Activated CD8-positive, alpha-beta memory T cell treated with anti-CD3 and anti-CD28 coated beads, Interleukin-2, amount 10 ng/mL, durations not matched to agents 7 days and 5 days (primary cell): ENCODE data around the gene ATP6V1G1. TPM values are rescaled to one million over a fixed set of nuclear protein-coding genes. Genes with fewer than 3 reads are reported as not detected.
A peak's percentile ranks its signal among the peaks of the same experiment; 100 is the strongest.
"Not testable (repeated sequence)": the region's sequence is repeated elsewhere in the genome, so short reads cannot be mapped to it uniquely, and the experiment has no call there.

ENCODE experiments used
- ATAC-seq: fragments of 150-1000 bp; cut with Tn5 transposase; one replicate; pipeline ENCODE4 v1.10.0; 2021; ENCODE audit warnings: moderate library complexity
- CTCF ChIA-PET: fragments of 350-600 bp; sonication (Branson Sonifier 250); formaldehyde crosslinking; loops from one replicate; lab custom pipeline; 2021; ENCODE audit warnings: antibody characterized with exemption; lab: Charles Lee
- DNase-seq: peaks from one replicate; pipeline ENCODE4 v3.0.0-alpha.2; 2020
- H3K27ac Mint-ChIP-seq: one replicate; pipeline ENCODE4 v1.8.0; 2021; ENCODE audit warnings: mild to moderate bottlenecking, mixed read lengths
- H3K27me3 Mint-ChIP-seq: one replicate; pipeline ENCODE4 v1.8.0; 2021; ENCODE audit warnings: mixed read lengths
- H3K36me3 Mint-ChIP-seq: one replicate; pipeline ENCODE4 v1.8.0; 2021; ENCODE audit warnings: mild to moderate bottlenecking, mixed read lengths
- H3K4me1 Mint-ChIP-seq: one replicate; pipeline ENCODE4 v1.8.0; 2021; ENCODE audit warnings: mixed read lengths
- H3K4me3 Mint-ChIP-seq: one replicate; pipeline ENCODE4 v1.8.0; 2021; ENCODE audit warnings: mild to moderate bottlenecking, moderate library complexity, mixed read lengths
- H3K9me3 Mint-ChIP-seq: one replicate; pipeline ENCODE4 v1.8.0; 2022; ENCODE audit warnings: low read depth, mixed read lengths
- total RNA-seq, 2 experiments: library from RNA; stranded (reverse); gene quantifications; one replicate each; pipeline ENCODE4 v1.2.3, GENCODE V29; 2021

The ATP6V1G1 gene
- total RNA-seq, 2 experiments from 2014 or later = 62.4 to 66.7 TPM

- no peaks in the 10 kb centered on the region for H3K9me3 Mint-ChIP-seq
- H3K27me3 Mint-ChIP-seq = no peaks in the 10 kb centered on the region
- no peak for ATAC-seq
- H3K36me3 Mint-ChIP-seq = peaks cover 28% of the 10 kb centered on the region
- no peak for DNase-seq
- CTCF ChIA-PET = interaction anchor here (0.6 to 8.8 kb wide), 4 partner anchors 14 to 184 kb away, joined by 3 to 119 read pairs (median 16); no protein-coding TSS in a partner anchor
- peak overlapping the region; percentile 96 for H3K27ac Mint-ChIP-seq
- H3K4me1 Mint-ChIP-seq = peaks cover 56% of the 10 kb centered on the region
- peak overlapping the region; percentile 96 for H3K4me3 Mint-ChIP-seq
Observed at GRCh38 chr9:114588651-114589526, 1.3 kb downstream of the ATP6V1G1 start.

GRCh38 chr9:114590328-114590727 is 2.8 kb downstream of the ATP6V1G1 start:
- ATAC-seq (no peak), DNase-seq (no peak)
- CTCF ChIA-PET = interaction anchor here (0.8 to 8.8 kb wide), 4 partner anchors 9 to 185 kb away, joined by 3 to 119 read pairs (median 13); no protein-coding TSS in a partner anchor
- H3K36me3 Mint-ChIP-seq = peaks cover 40% of the 10 kb centered on the region
- no peak overlapping the region for H3K4me3 Mint-ChIP-seq
- peaks cover 58% of the 10 kb centered on the region for H3K4me1 Mint-ChIP-seq
- no peaks in the 10 kb centered on the region for H3K27me3 Mint-ChIP-seq
- H3K9me3 Mint-ChIP-seq = no peaks in the 10 kb centered on the region
- peak overlapping the region; percentile 43 for H3K27ac Mint-ChIP-seq

GRCh38 chr9:114591291-114591787 is 3.8 kb downstream of the ATP6V1G1 start:
- Mint-ChIP-seq H3K27me3 (no peaks in the 10 kb centered on the region), H3K4me3 (peak overlapping the region; percentile 68), H3K36me3 (peaks cover 46% of the 10 kb centered on the region), H3K4me1 (peaks cover 64% of the 10 kb centered on the region), H3K27ac (peak overlapping the region; percentile 89), H3K9me3 (no peaks in the 10 kb centered on the region)
- ATAC-seq = no peak
- DNase-seq = no peak
- CTCF ChIA-PET = interaction anchor here (0.5 to 8.8 kb wide), 15 partner anchors 8 to 1137 kb away, joined by 3 to 119 read pairs (median 4); partner anchors contain the start of gene TMEM268

GRCh38 chr9:114591849-114592248 is 4.3 kb downstream of the ATP6V1G1 start:
- no peaks in the 10 kb centered on the region for H3K27me3 Mint-ChIP-seq
- DNase-seq (no peak), ATAC-seq (no peak)
- peaks cover 66% of the 10 kb centered on the region for H3K4me1 Mint-ChIP-seq
- peaks cover 51% of the 10 kb centered on the region for H3K36me3 Mint-ChIP-seq
- no peaks in the 10 kb centered on the region for H3K9me3 Mint-ChIP-seq
- CTCF ChIA-PET = interaction anchor here (0.7 to 8.8 kb wide), 25 partner anchors 14 to 440 kb away, joined by 3 to 119 read pairs (median 4); partner anchors contain the start of gene TMEM268
- peak overlapping the region; percentile 68 for H3K4me3 Mint-ChIP-seq
- H3K27ac Mint-ChIP-seq = peak overlapping the region; percentile 89

- Mint-ChIP-seq H3K36me3 (peaks cover 54% of the 10 kb centered on the region), H3K4me3 (peak overlapping the region; percentile 68), H3K27ac (peak overlapping the region; percentile 89), H3K9me3 (no peaks in the 10 kb centered on the region), H3K27me3 (no peaks in the 10 kb centered on the region), H3K4me1 (peaks cover 61% of the 10 kb centered on the region)
- ATAC-seq (peak; percentile 58), DNase-seq (peak; percentile 84)
- CTCF ChIA-PET = interaction anchor here (0.7 to 8.8 kb wide), 27 partner anchors 13 to 440 kb away, joined by 3 to 119 read pairs (median 4); partner anchors contain the start of gene TMEM268
Observed at GRCh38 chr9:114592356-114592755, 4.8 kb downstream of the ATP6V1G1 start.

- Mint-ChIP-seq H3K36me3 (peaks cover 61% of the 10 kb centered on the region), H3K27ac (no peak overlapping the region), H3K4me1 (peaks cover 52% of the 10 kb centered on the region), H3K9me3 (no peaks in the 10 kb centered on the region), H3K27me3 (no peaks in the 10 kb centered on the region), H3K4me3 (no peak overlapping the region)
- CTCF ChIA-PET = interaction anchor here (1.2 to 8.8 kb wide), 3 partner anchors 26 to 66 kb away, joined by 3 to 119 read pairs (median 10); no protein-coding TSS in a partner anchor
- DNase-seq (no peak), ATAC-seq (no peak)
Observed at GRCh38 chr9:114594136-114594535, 6.6 kb downstream of the ATP6V1G1 start.

GRCh38 chr9:114600502-114601248 is 13.1 kb downstream of the ATP6V1G1 start:
- H3K36me3 Mint-ChIP-seq = peaks cover 59% of the 10 kb centered on the region
- not testable (repeated sequence) for ATAC-seq, H3K27ac Mint-ChIP-seq, H3K27me3 Mint-ChIP-seq, H3K4me1 Mint-ChIP-seq, H3K9me3 Mint-ChIP-seq, DNase-seq, H3K4me3 Mint-ChIP-seq
- CTCF ChIA-PET = interaction anchor here (2.1 kb wide), 2 partner anchors 11 to 13 kb away, joined by 4 to 7 read pairs; partner anchors contain the start of genes ATP6V1G1 and TMEM268

GRCh38 chr9:114601787-114602186 is 14.2 kb downstream of the ATP6V1G1 start:
- H3K36me3 Mint-ChIP-seq = peaks cover 51% of the 10 kb centered on the region
- H3K4me3 Mint-ChIP-seq, H3K9me3 Mint-ChIP-seq, ATAC-seq, H3K27me3 Mint-ChIP-seq, H3K4me1 Mint-ChIP-seq, CTCF ChIA-PET, DNase-seq, H3K27ac Mint-ChIP-seq: not testable (repeated sequence)

- Mint-ChIP-seq H3K27ac (no peak overlapping the region), H3K27me3 (no peaks in the 10 kb centered on the region), H3K9me3 (peaks cover 9% of the 10 kb centered on the region), H3K4me3 (no peak overlapping the region), H3K36me3 (peaks cover 46% of the 10 kb centered on the region), H3K4me1 (peaks cover 4% of the 10 kb centered on the region)
- DNase-seq (no peak), ATAC-seq (no peak)
- CTCF ChIA-PET = no interaction called here
Observed at GRCh38 chr9:114602620-114603019, 15.1 kb downstream of the ATP6V1G1 start.

- peaks cover 45% of the 10 kb centered on the region for H3K36me3 Mint-ChIP-seq
- DNase-seq (no peak), ATAC-seq (no peak)
- CTCF ChIA-PET = interaction anchor here (1.1 kb wide), 1 partner anchor 198 kb away, joined by 6 read pairs; no protein-coding TSS in a partner anchor
- H3K9me3 Mint-ChIP-seq = peaks cover 9% of the 10 kb centered on the region
- H3K27ac Mint-ChIP-seq = no peak overlapping the region
- no peak overlapping the region for H3K4me3 Mint-ChIP-seq
- H3K4me1 Mint-ChIP-seq = peaks cover 4% of the 10 kb centered on the region
- no peaks in the 10 kb centered on the region for H3K27me3 Mint-ChIP-seq
Observed at GRCh38 chr9:114603248-114603647, 15.7 kb downstream of the ATP6V1G1 start.

- Mint-ChIP-seq H3K9me3 (peaks cover 9% of the 10 kb centered on the region), H3K4me1 (peaks cover 10% of the 10 kb centered on the region), H3K36me3 (peaks cover 28% of the 10 kb centered on the region), H3K4me3 (no peak overlapping the region), H3K27ac (no peak overlapping the region), H3K27me3 (no peaks in the 10 kb centered on the region)
- CTCF ChIA-PET = interaction anchor here (0.7 to 1.5 kb wide), 6 partner anchors 8 to 117 kb away, joined by 3 to 8 read pairs (median 3); no protein-coding TSS in a partner anchor
- DNase-seq = no peak
- ATAC-seq = no peak
Observed at GRCh38 chr9:114604989-114605388, 17.4 kb downstream of the ATP6V1G1 start.

- Mint-ChIP-seq H3K9me3 (peaks cover 9% of the 10 kb centered on the region), H3K27ac (no peak overlapping the region), H3K36me3 (peaks cover 18% of the 10 kb centered on the region), H3K4me3 (no peak overlapping the region), H3K4me1 (peaks cover 19% of the 10 kb centered on the region), H3K27me3 (no peaks in the 10 kb centered on the region)
- no peak for DNase-seq
- CTCF ChIA-PET = interaction anchor here (1.5 to 1.6 kb wide), 3 partner anchors 14 to 47 kb away, joined by 6 to 13 read pairs (median 8); no protein-coding TSS in a partner anchor
- ATAC-seq = no peak
Observed at GRCh38 chr9:114606068-114606467, 18.5 kb downstream of the ATP6V1G1 start.
